ENCODE results near the gene HADHA.

The HADHA gene

DNA sequence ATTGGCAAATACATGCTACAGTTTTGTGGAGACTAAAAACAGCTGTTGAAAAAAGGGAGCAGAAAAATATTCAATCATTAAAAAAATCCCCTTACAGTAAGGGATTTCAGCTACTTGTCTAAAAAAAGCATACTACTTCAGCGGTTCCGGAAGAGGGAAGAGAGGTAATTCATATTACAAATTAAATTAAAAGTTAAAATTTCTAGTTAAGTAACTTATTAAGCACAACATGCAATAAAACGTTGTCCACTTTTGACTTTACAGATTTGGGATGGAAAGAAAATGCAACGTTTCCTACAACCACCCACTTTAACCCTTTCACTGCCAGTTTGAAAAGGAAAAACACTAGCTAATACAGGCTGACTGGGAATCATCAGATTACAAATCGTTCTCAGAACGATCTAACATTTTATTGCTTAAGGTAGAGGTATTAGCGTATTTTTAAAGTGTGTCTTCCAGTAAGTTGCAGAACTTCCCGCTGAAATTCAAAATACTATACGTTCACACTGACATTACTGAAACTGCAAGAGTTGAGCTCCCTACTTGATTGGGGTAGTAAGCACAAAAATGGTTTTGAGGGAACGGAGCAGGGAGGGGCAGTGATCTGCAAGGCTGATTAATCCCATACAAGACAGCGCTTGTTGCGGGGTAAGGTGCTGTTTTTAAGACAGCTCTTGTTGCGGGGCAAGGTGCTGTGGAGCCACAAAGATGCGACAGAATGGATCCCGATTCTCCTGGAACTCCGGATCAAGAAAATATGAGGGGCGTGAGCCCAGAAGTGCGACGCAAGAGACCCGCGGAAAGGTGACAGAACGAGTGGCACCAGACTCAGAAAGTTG lies 743 bp downstream of the HADHA start:
- no peak for DNase-seq

DNA sequence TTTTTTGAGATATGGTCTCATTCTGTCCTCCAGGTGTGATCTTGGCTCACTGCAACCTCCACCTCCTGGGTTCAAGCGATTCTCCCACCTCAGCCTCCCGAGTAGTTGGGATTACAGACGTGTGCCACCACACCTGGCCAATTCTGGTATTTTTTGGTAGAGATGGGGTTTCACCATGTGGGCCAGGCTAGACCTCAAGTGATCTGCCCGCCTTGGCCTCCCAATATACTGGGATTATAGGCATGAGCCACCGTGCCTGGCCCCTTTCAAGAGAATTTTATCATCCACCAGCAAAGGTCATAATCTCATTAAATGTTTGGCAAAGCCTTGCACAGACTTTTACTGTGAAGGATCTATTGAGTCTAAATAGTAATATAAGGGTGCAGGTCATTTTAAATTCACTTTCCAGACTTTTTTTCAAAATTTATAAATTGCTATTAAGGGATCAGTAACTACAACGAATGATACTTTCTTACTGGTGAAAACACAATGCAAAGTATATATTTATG lies 2.5 kb downstream of the HADHA start:
- DNase-seq, result no peak

DNA sequence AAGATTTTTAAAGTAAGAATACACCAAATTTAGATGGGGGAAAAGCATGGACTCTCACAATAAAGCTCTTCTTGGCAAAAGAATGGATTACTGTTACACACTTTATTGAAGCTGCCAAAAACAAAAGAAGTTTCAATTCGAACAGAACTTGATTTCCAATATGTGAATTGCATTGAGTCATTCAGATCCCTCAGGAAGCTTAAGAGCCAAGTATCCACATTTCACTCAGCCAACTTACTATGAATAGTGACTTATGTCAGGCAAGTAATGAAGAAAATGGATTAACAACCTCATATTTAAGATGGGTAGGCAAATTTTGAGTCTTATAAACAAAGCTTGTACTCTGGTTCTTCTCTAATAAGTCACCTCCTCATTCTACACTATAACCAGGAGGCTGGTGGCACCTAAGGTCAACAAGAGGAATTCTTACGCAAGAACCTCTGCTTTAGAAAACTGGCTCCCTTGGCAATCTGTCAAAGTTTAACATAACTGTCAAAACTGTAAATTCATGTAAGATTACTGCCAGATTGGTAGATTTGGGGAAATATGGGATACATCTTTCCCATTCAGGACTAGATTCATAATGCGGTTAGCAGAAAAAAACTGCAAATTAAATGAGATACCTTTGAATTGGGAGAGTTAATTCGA lies 6.0 kb downstream of the HADHA start:
- DNase-seq, result no peak

DNA sequence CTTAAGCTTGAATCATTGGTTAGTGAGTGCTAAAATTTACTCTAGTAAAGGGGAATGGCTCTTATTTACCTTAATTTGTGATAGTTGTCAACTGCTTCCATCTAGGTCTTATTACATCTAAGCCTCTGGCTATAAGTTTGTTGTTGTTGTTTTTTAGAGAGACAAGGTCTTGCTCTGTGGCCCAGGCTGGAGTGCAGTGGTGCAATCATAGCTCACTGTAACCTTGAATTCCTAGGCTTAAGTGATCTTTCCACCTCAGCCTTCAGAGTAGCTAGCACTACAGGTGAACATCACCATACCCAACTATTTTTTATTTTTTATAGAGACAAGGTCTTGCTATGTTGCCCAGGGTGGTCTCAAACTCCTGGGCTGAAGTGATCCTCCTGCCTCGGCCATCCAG lies 6.6 kb downstream of the HADHA start:
- no peak for DNase-seq

DNA sequence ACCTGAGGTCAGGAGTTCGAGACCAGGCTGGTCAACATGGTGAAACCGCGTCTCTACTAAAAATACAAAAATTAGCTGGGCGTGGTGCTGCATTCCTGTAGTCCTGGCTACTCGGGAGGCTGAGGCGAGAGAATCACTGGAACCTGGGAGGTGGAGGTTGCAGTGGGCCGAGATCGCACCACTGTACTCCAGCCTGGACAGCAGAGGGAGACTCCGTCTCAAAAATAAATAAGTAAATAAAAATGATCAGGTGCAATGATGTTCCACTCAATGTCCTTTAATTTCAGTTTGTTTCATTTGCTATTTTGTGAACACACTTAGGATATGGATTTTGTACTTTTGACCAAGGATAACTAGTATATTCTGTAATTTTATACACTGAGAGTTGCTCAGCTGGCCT lies 9.3 kb downstream of the HADHA start:
- DNase-seq, result no peak

DNA sequence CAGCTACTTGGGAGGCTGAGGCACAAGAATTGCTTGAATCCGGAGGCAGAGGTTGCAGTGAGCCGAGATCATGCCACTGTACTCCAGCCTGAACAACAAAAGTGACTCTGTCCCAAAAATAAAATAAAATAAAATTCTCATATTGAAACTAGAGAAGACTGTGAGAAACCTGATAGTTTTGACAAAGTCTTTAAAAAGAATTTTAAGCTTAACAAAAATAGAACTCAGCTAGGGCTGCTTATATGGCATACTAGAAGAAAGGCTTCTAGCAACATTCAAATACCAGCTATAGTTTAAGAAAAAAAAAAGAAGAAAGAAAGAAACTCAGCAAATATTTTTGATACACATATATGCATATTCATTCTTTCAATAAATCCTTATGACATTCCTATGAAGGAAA lies 13.6 kb downstream of the HADHA start:
- DNase-seq, result no peak

DNA sequence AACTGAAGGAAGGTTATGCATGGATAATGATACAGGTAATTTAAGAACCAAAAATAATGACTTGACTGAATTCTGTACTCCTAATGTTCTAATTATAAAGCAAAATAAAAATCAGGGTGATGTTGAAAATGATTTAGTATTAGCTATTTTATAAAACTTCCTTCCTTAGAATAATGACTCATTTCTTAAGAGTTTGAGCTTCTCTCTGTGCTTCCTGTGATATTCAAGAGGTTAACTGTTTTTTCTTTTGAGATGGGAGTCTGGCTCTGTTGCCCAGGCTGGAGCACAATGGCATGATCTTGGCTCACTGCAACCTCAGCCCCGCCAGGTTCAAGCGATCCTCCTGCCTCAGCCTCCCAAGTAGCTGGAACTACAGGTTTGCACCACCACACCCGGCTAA lies 14.8 kb downstream of the HADHA start:
- no peak for DNase-seq

DNA sequence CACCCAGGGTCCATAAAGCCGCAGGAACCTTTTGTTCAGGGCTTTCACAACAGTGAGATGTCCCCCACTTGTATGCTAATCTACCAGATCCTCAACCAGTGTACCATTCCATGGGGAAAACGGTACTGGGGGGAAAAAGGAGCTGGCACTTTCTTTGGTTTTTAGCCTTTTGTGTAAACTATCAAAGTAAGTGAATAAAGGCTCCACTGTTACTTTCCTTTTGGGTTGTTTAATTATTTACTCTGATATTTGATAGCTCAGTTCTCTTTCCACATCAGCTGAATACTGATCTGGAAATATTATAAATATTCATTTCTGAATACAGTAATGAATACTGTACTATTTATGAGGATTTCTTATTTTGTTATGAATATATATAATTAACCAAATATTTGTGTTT lies 20.3 kb downstream of the HADHA start:
- DNase-seq, result no peak

DNA sequence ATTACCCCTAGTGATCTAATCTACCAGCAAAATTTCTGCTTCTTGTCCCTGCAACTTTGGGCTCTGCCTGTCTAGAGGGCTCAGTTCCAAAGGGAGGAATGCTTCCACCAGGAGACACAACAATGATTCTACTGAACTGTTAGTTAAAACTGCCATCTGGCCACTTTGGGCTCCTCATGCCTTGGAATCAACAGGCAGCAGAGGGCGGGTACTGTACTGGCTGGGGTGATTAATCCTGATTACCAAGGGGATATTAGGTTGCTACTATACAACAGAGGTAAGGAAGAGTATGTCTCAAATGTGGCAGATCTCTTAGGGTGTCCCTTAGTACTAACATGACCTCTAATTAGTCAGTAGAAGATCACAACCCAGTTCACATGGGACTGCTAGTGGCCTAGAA lies 21.4 kb downstream of the HADHA start:
- no peak for DNase-seq

DNA sequence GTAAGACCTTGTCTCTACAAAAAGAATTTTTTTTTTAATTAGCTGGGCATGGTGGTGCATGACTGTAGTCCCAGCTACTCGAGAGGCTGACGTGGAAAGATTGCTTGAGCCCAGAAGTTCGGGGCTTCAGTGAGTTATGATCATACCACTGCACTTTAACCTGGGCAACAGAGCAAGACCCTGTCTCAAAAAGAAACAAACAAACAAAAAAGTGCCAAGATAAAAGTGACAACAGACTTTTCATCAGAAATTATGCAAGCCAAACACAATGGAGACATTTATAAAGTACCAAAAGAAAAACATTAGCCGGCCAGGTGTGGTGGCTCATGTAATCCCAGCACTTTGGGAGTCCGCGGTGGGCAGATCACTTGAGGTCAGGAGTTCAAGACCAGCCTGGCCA lies 26.7 kb downstream of the HADHA start:
- no peak for DNase-seq

DNA sequence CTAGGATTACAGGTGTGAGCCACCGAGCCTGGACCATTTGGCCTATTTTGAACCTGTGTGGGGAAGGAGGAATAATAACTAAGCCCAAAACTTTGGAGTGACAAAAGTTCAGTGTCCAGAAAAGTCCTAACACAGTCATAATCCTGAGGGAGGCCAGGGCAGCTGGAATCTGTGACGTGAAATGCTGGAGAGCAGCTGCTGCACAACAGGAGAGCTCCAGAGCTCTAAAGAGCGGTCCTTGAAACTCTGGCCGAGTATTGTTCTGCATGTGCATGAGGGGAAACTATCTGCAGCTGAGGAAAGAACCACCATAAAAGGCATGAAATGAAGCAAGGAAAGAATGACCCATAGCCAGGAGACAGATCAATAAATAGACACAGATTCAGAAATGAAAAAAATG lies 27.8 kb downstream of the HADHA start:
- no peak for DNase-seq

DNA sequence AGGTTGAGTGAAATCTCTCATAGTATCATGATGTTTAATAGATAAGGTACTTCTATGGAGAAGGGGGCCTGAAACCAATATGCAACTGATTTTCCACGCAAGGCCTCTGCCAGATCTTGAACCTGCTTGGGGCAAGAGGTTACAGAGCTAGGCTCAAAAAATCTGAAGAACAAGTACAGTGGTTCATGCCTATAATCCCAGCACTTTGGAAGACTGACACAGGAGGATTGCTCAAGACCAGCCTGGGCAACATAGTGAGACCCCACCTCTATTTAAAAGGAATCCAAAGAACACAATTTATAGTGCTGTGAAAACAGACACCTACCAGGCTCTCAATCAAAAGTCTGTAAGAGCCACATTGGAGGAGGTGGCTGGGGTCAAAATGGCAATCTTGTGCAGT lies 28.6 kb downstream of the HADHA start:
- DNase-seq, result no peak

DNA sequence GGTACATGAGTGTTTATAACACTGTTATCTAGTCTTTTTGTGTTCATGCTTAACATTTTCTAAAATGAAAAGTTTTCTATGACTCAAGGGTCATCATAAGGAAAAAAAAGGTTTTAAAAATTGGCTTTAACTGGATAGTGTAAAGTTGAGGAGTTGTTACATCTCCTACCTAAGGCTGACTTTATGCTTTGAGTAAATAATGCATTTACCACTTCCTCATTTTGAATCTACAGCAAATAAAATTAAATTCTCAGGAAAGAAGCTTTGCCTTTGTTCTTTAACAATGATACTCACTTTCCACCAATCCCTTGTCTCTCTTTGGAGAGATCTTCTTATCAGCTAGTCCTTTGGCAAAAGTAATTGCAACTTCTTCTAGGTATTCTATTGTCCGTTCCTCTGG lies 29.7 kb downstream of the HADHA start:
- no peak for DNase-seq

DNA sequence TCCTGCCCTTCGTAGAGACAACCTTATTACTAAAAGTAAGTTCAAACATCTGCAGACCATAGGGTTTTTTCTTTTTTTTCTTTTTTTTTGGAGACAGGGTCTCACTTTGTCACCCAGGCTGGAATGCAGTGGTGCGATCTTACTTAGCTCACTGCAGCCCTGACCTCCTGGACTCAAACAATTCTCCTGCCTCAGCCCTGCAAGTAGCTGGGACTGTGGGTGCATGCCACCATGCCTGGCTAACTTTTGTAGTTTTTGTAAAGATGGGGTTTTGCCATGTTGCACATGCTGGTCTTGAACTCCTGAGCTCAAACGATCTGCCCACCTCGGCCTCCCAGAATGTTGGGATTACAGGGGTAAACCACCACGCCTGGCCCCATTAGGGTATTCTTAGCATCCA lies 32.4 kb downstream of the HADHA start:
- DNase-seq, result no peak

DNA sequence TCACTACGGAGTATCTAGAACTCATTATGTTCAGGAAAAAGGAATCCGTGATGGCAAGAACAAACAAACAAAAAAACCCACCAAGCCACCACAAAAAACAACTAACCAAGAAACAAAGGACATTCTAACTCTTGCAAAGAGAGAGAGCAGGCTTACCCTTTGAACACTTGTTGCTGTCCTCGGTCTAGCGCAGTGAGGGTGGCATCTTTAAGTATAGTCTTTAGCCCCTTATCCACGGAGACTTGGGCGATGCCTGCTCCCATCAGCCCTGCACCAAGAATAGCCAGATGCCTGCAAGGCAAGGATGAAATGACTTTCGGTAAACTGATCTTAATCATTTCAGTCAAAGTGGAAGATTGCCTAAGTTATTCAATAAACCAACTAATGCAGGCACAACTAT lies 40.5 kb downstream of the HADHA start:
- DNase-seq, result no peak

DNA sequence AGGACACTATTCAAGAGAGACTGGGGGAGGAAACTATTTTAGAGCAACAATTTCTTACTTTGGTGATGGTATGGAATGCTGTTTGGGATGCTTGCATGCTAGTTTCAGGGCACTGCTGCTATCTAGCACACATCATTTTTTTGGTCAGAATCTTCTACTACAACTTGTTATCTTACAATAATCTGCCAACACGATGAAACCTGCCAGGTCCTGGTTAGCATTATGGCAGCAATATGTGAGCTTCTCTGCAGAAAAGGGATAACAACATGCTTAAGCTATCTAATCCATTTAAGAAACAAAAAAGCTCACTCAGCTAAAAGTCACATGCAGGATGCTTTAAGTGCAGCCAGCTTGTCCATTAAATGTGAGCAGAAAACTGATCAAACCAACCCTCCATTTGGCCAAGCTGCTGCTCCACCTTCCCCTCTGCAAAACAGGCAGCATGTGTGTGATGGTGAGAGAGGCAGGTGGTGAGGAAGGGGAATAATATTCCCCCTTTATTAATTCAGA lies 41.4 kb downstream of the HADHA start:
- DNase-seq, result no peak

DNA sequence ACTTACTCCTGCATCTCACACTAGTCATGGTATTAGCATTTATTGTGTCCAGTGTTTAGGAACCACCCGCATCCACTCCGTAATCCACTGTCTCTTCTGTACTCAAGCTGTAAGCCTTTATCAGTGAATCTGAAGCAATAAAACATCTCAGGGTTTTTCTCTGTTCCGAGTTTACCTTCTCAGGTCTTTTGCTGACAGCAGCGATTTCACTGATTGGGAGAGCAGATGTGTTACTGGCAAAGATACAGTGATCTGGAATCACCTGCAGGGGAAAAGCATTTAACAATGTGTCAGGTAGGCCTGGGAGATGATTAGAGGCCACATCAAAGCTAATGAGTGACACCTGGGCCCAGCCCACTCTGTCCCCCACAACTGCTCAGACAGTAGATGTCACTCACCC lies 46.9 kb downstream of the HADHA start:
- no peak for DNase-seq

DNA sequence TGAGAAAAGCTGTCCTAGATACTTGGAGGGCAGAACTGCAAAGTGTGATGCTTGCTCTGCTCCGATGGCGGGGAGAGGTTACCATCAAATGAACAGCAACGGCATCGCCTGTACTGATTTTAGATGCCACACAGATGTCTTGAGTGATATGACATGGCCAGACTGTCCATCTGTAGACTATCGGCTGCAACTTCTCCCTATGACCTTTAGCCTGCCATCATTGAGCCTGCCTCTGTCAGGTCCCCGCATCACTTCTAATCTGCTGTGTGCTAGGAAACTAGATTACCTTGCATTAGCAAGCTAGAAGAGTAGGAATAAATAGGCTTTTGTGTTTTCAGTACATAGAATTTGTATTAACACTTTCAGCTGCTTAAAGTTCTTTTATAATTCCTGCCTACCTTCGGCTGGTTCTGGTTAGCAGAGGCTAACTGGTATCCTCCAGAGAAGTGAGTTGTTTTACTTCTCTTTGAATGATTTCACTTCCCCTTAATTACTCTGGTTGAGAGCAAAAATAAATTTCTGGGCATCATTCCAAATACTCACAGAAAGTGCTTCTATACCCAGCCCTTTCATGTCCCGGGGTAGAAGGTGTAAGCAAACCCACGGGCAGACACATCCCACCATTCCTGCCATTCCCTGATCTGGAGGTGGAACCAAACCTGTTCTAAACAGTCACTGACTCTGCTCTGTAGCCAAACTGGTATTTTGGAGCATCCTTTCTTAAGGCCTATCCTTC lies 47.6 kb downstream of the HADHA start:
- no peak for DNase-seq

DNA sequence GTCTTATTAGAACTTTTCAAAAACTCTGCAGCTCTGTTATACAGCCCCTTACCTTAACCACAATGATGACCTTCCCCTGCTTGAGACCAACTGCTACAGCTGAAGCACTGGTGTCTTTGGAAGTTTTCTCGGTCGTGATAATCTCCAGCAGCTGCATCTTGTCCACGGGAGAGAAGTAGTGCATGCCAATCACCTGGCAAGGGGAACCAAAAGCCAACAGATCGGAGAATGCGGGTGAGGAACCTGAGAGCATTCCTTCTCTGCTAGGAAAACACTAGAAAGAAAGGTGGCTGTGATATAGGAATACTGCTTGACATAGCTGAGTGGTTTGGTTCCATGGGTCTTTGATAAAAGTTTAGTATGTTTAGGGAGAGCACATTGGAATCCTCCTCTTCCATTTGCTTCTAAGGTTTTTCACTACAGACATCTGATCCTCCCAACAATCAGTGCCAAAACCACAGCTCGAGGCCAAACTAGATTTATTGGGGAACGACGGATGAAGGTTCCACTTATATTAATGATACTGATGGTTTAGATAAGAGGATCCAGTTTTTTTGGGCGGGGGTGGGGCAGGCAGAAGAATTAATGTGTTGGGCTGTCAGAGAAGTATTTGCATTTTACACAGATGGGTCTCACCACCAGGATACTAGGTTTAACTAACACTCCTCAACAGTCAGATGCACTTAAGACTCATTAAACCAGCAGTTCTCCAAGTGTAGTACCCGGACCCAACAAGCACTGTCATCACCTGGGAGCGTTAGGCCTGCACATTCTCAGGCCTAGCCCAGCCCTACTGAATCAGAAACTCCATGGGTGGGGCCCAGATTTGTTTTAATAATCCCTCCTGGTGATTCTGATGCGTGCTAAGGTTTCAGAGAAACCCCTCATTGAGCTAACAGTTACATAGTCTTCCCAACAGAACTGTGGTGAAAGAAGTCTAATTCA lies 49.1 kb downstream of the HADHA start:
- DNase-seq, result no peak

DNA sequence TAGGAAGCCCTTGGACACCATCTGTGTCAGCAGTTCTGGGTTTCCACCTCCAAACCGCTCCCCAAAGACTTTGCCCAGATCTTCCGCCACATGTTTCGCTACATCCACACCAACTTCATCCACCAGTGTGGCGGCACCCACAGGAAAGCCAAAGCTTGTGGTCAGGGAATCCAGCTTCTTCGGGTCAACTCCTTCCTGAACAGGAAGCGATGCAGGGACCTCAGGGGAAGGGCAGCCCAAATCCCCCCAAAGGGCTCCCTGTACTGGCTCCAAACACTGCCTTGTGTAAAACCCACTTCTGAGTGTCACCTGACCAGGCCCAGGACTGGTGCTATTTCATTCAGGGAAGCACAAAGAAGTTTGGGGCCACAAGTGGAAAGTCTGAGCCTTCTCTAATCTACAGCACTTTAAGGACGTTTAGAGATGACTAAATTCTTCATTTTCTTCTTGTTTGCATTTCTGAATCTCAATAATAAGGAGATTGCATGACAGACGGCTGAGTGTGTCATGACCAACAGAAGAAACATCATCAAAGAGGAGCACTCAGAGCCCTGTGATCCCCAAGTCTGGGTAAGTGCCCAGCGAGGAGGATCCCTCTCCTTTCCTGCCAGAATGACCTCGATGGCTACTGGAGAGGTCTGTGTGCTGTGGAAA lies 50.7 kb downstream of the HADHA start:
- DNase-seq, result no peak

DNA sequence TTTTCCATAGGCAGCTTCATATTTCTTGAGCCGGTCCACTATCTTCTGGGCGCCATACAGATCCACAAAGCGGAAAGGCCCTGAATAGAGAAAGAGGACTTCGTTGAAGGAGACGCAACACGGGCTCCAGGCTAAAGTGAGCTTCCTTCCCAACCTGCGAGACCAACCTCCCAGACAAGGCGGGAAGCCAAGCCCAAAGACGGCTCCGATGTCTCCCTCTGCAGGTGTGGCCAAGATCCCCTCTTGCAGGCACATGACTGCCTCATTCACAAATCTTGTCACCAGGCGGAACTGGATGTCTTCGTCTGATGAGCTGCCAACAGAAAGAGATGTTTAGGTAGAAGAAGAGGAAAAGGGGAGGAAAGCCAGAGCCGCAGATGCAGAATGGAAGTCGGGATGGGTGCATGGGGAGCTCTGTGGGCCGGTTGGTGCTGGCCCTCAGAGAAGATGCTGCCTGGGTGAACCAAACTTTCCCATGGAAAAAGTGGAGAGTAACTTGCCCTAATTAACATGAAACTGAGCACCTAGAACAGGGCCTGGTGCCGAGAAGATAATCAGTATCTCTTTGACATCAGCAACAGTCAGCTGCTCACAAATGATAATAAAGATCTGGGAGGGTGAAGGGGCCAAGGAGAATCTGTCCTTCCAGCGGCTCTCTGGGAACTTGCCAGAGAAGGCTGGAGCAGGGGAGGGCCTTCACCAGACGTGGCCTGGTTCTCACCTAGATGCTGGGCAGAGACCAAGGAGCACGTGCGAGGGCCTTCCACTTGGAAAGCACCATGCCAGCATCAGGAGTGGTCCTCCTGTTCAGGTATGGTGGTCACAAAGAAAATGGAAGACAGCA lies 52.9 kb downstream of the HADHA start:
- DNase-seq, result no peak

Measured in GDM1 (cell line).